H9 (cell line): ENCODE data around the gene CYP21A2. TPM values are rescaled to one million over a fixed set of nuclear protein-coding genes. Genes with fewer than 3 reads are reported as not detected.
A peak's percentile ranks its signal among the peaks of the same experiment; 100 is the strongest.
"Not testable (repeated sequence)": the region's sequence is repeated elsewhere in the genome, so short reads cannot be mapped to it uniquely, and the experiment has no call there.

Source experiments
- DNase-seq: peaks from one replicate; pipeline ENCODE4 v3.0.0-alpha.2; 2017
- H2AFZ ChIP-seq: one replicate; pipeline ENCODE4 v1.6.1; 2013; ENCODE audit warnings: mild to moderate bottlenecking, low read length, control low read depth, moderate library complexity
- H2AK5ac ChIP-seq: 2 replicates; pipeline ENCODE4 v1.6.1; 2013; ENCODE audit warnings: low read length, control low read depth, mixed read lengths; ENCODE audit not compliant: insufficient read length
- H2BK120ac ChIP-seq: one replicate; pipeline ENCODE4 v1.6.1; 2013; ENCODE audit warnings: low read depth, mild to moderate bottlenecking, low read length, control low read depth, inconsistent platforms; ENCODE audit not compliant: poor library complexity, severe bottlenecking
- H2BK12ac ChIP-seq: 2 replicates; pipeline ENCODE4 v1.6.1; 2013; ENCODE audit warnings: low read length, control low read depth, mixed read lengths, low read depth; ENCODE audit not compliant: insufficient read length
- H2BK15ac ChIP-seq: 2 replicates; pipeline ENCODE4 v1.6.1; 2013; ENCODE audit warnings: low read depth, low read length, control low read depth
- H2BK20ac ChIP-seq: one replicate; pipeline ENCODE4 v1.6.1; 2013; ENCODE audit warnings: low read depth, mild to moderate bottlenecking, low read length, control low read depth, inconsistent platforms; ENCODE audit not compliant: poor library complexity, severe bottlenecking
- H2BK5ac ChIP-seq: 2 replicates; pipeline ENCODE4 v1.6.1; 2013; ENCODE audit warnings: low read length, control low read depth, mixed read lengths; ENCODE audit not compliant: insufficient read length
- H3K14ac ChIP-seq: 2 replicates; pipeline ENCODE4 v1.6.1; 2013; ENCODE audit warnings: low read length, control low read depth; ENCODE audit not compliant: insufficient read depth
- H3K18ac ChIP-seq: 2 replicates; pipeline ENCODE4 v1.6.1; 2013; ENCODE audit warnings: low read depth, mild to moderate bottlenecking, mixed read lengths, low read length, control low read depth; ENCODE audit not compliant: insufficient read length
- H3K23ac ChIP-seq: 2 replicates; pipeline ENCODE4 v1.6.1; 2013; ENCODE audit warnings: low read length, control low read depth, mixed read lengths, low read depth; ENCODE audit not compliant: insufficient read length
- H3K23me2 ChIP-seq: 2 replicates; pipeline ENCODE4 v1.6.1; 2013; ENCODE audit warnings: low read depth, mild to moderate bottlenecking, mixed read lengths, low read length, control low read depth; ENCODE audit not compliant: insufficient read length, poor library complexity, severe bottlenecking
- H3K27ac ChIP-seq: 2 replicates; pipeline ENCODE4 v1.5.1; 2013; ENCODE audit warnings: low read length, control low read depth, mixed read lengths, low read depth; ENCODE audit not compliant: insufficient read length
- H3K27me3 ChIP-seq: 2 replicates; pipeline ENCODE4 v1.6.1; 2013; ENCODE audit warnings: low read length, control low read depth, inconsistent platforms; ENCODE audit not compliant: insufficient read depth
- H3K4ac ChIP-seq: 2 replicates; pipeline ENCODE4 v1.6.1; 2013; ENCODE audit warnings: low read depth, mild to moderate bottlenecking, control low read depth, inconsistent platforms, low read length, moderate library complexity
- H3K4me1 ChIP-seq: 2 replicates; pipeline ENCODE4 v1.6.1; 2013; ENCODE audit warnings: low read length, control low read depth, inconsistent platforms; ENCODE audit not compliant: insufficient read depth
- H3K4me2 ChIP-seq: 2 replicates; pipeline ENCODE4 v1.6.1; 2013; ENCODE audit warnings: low read length, control low read depth, mixed read lengths; ENCODE audit not compliant: insufficient read length, insufficient read depth
- H3K56ac ChIP-seq: 2 replicates; pipeline ENCODE4 v1.6.1; 2013; ENCODE audit warnings: low read depth, mild to moderate bottlenecking, mixed read lengths, low read length, control low read depth; ENCODE audit not compliant: insufficient read length
- H3K79me1 ChIP-seq: 2 replicates; pipeline ENCODE4 v1.6.1; 2013; ENCODE audit warnings: low read depth, mild to moderate bottlenecking, moderate library complexity, low read length, control low read depth, inconsistent platforms; ENCODE audit not compliant: insufficient read depth, poor library complexity, severe bottlenecking
- H3K79me2 ChIP-seq: 2 replicates; pipeline ENCODE4 v1.6.1; 2013; ENCODE audit warnings: low read length, control low read depth, inconsistent platforms; ENCODE audit not compliant: insufficient read depth
- H3K9ac ChIP-seq: 2 replicates; pipeline ENCODE4 v1.6.1; 2013; ENCODE audit warnings: low read length, control low read depth, mixed read lengths; ENCODE audit not compliant: insufficient read length; ENCODE audit errors: extremely low read depth
- H3K9me3 ChIP-seq: one replicate; pipeline ENCODE4 v1.6.1; 2013; ENCODE audit warnings: low read depth, low read length, inconsistent platforms; ENCODE audit not compliant: control insufficient read depth
- H3T11ph ChIP-seq: one replicate; pipeline ENCODE4 v1.6.1; 2013; ENCODE audit warnings: mild to moderate bottlenecking, low read length, control low read depth, inconsistent platforms
- H4K20me1 ChIP-seq: one replicate; pipeline ENCODE4 v1.6.1; 2013; ENCODE audit not compliant: control insufficient read depth, insufficient read length, insufficient read depth
- H4K5ac ChIP-seq: 2 replicates; pipeline ENCODE4 v1.6.1; 2013; ENCODE audit warnings: low read depth, mild to moderate bottlenecking, mixed read lengths, low read length, control low read depth; ENCODE audit not compliant: insufficient read length
- H4K8ac ChIP-seq: replicated peaks from 2 replicates; pipeline ENCODE4 v1.6.1; 2013; ENCODE audit warnings: low read length, control low read depth, mixed read lengths, low read depth; ENCODE audit not compliant: insufficient read length
- H4K91ac ChIP-seq: 2 replicates; pipeline ENCODE4 v1.6.1; 2013; ENCODE audit warnings: low read depth, mild to moderate bottlenecking, moderate library complexity, mixed read lengths, low read length, control low read depth; ENCODE audit not compliant: insufficient read length
- H3K27ac Mint-ChIP-seq, 3 experiments: 2 replicates in 2 of 3; 3 replicates in 1 of 3; pipeline ENCODE4 v1.8.0; 2020 to 2021; ENCODE audit warnings: mixed read lengths in 3 of 3, mild to moderate bottlenecking in 1 of 3, moderate library complexity in 1 of 3
- H3K27me3 Mint-ChIP-seq: 2 replicates; pipeline ENCODE4 v1.8.0; 2021; ENCODE audit warnings: low read depth, mild to moderate bottlenecking, moderate library complexity, mixed read lengths
- H3K36me3 Mint-ChIP-seq, 3 experiments: 2 replicates in 2 of 3; 3 replicates in 1 of 3; pipeline ENCODE4 v1.8.0; 2020 to 2021; ENCODE audit warnings: low read depth in 3 of 3, mixed read lengths in 3 of 3; ENCODE audit not compliant: insufficient read depth in 1 of 3
- H3K4me1 Mint-ChIP-seq, 2 experiments: 2 replicates each; pipeline ENCODE4 v1.8.0; 2020; ENCODE audit warnings: mixed read lengths in 2 of 2
- H3K4me3 Mint-ChIP-seq, 2 experiments: 2 replicates in 1 of 2; 3 replicates in 1 of 2; pipeline ENCODE4 v1.8.0; 2020 to 2021; ENCODE audit warnings: mild to moderate bottlenecking in 2 of 2, mixed read lengths in 2 of 2, moderate library complexity in 1 of 2
- H3K9me3 Mint-ChIP-seq, 2 experiments: 2 replicates in 1 of 2; 3 replicates in 1 of 2; pipeline ENCODE4 v1.8.0; 2020; ENCODE audit warnings: mild to moderate bottlenecking in 2 of 2, mixed read lengths in 2 of 2, moderate library complexity in 1 of 2
- CTCF ChIP-seq: fragments of 200-600 bp; sonication (generic); conservative IDR thresholded peaks from 3 replicates; pipeline ENCODE4 v1.8.0; 2021; ENCODE audit warnings: antibody characterized with exemption, mild to moderate bottlenecking
- WGBS: extraction: QIAGEN DNeasy Blood & Tissue Kit; methylation state at CpG from one replicate; pipeline ENCODE4 v1.1.7; 2013; ENCODE audit warnings: missing lambda C conversion rate, low lambda C conversion rate, mixed read lengths; ENCODE audit not compliant: insufficient read length; ENCODE audit errors: extremely low coverage; 5-methylcytosine and 5-hydroxymethylcytosine counted together
- total RNA-seq: library from RNA; stranded (reverse); gene quantifications from 2 replicates; pipeline ENCODE4 v1.2.1, GENCODE V29; 2021

Gene CYP21A2
- total RNA-seq, 1 experiment from 2014 or later = not detected

GRCh38 chr6:32047855-32048766, 9.9 kb downstream of the CYP21A2 start:
- no peaks in the 10 kb centered on the region for H3K79me2 ChIP-seq
- no peak overlapping the region for H3T11ph ChIP-seq
- H3K4me1 Mint-ChIP-seq = peaks cover 2 to 11% of the 10 kb centered on the region in 2 experiments; a peak in 3 of 4 replicates
- H3K23me2 ChIP-seq = no peaks in the 10 kb centered on the region
- no peak overlapping the region for H4K91ac ChIP-seq
- no peaks in the 10 kb centered on the region for H3K4me1 ChIP-seq
- H4K20me1 ChIP-seq = no peaks in the 10 kb centered on the region
- no peaks in the 10 kb centered on the region for H3K79me1 ChIP-seq
- H3K27ac ChIP-seq = no peak overlapping the region
- no peak overlapping the region for H3K27ac Mint-ChIP-seq
- DNase-seq = peak; percentile 85
- no peak overlapping the region for H2BK15ac ChIP-seq
- H3K27me3 ChIP-seq = no peaks in the 10 kb centered on the region
- no peak overlapping the region for H3K4ac ChIP-seq
- no peaks in the 10 kb centered on the region; a peak in 1 of 7 replicates for H3K36me3 Mint-ChIP-seq
- peak overlapping the region in 1 of 2 experiments; percentile 0; a peak in 1 of 5 replicates for H3K4me3 Mint-ChIP-seq
- no peaks in the 10 kb centered on the region for H3K9me3 Mint-ChIP-seq
- H3K9me3 ChIP-seq = no peaks in the 10 kb centered on the region
- no peak overlapping the region for H3K14ac ChIP-seq
- H2AFZ ChIP-seq = no peak overlapping the region
- no peak overlapping the region for H3K23ac ChIP-seq
- H3K4me2 ChIP-seq = no peak overlapping the region
- no peak overlapping the region for H2AK5ac ChIP-seq
- no peak overlapping the region for H2BK12ac ChIP-seq
- H2BK120ac ChIP-seq = no peak overlapping the region
- H3K56ac ChIP-seq = no peak overlapping the region
- H3K27me3 Mint-ChIP-seq = no peaks in the 10 kb centered on the region; the same call in 1 of the 2 replicates
- peak; percentile 89 for TF ChIP-seq CTCF
- no peak overlapping the region for H3K9ac ChIP-seq
- H4K8ac ChIP-seq = no peak overlapping the region
- no peak overlapping the region for H2BK20ac ChIP-seq
- no peak overlapping the region for H4K5ac ChIP-seq
- H2BK5ac ChIP-seq = no peak overlapping the region
- WGBS = no CpG with 5 or more reads among the region's 42 CpGs
- H3K18ac ChIP-seq = peak overlapping the region; percentile 6

- H3K4me1 Mint-ChIP-seq = peaks cover 2 to 11% of the 10 kb centered on the region in 2 experiments; a peak in 3 of 4 replicates
- not testable (repeated sequence) for H4K5ac ChIP-seq, H2BK120ac ChIP-seq, H2AK5ac ChIP-seq, H3K27ac ChIP-seq, H3K9ac ChIP-seq, H2BK20ac ChIP-seq, H2AFZ ChIP-seq, H3K27ac Mint-ChIP-seq, H3K14ac ChIP-seq, H2BK15ac ChIP-seq, H3K27me3 Mint-ChIP-seq, H4K91ac ChIP-seq, H3K23me2 ChIP-seq, H3K9me3 Mint-ChIP-seq, H3K23ac ChIP-seq, H2BK5ac ChIP-seq, H3K56ac ChIP-seq, H2BK12ac ChIP-seq, H4K20me1 ChIP-seq, H3K4me1 ChIP-seq, H3K27me3 ChIP-seq, H3K36me3 Mint-ChIP-seq, H3K9me3 ChIP-seq, H3K79me2 ChIP-seq, H3K4me2 ChIP-seq, H3K79me1 ChIP-seq, H3T11ph ChIP-seq, H4K8ac ChIP-seq, H3K18ac ChIP-seq, H3K4me3 Mint-ChIP-seq, H3K4ac ChIP-seq
- WGBS = no CpG with 5 or more reads among the region's 21 CpGs
- DNase-seq = peak; percentile 20
These were observed 10.9 kb downstream of the CYP21A2 start for GRCh38 chr6:32049149-32049548.
